ENCODE results near the gene CELSR1.

CELSR1 gene

GRCh38 chr22:46421267-46421666 lies 116.2 kb downstream of the CELSR1 start:
- H3K36me3 ChIP-seq (ENCODE audit: control insufficient read depth in 1 of 2, insufficient read depth in 2 of 2, low read length in 2 of 2): no peaks in the 10 kb centered on the region
- H3K4me1 ChIP-seq (ENCODE audit: control insufficient read depth in 1 of 2, insufficient read depth in 2 of 2, low read length in 2 of 2): no peaks in the 10 kb centered on the region
- H3K4me3 ChIP-seq (ENCODE audit: low read depth in 1 of 2, low read length in 2 of 2): no peak overlapping the region
- no peaks in the 10 kb centered on the region for H3K27me3 ChIP-seq (ENCODE audit: low read depth, low read length)
- H3K27ac ChIP-seq (ENCODE audit: low read length): no peak overlapping the region
- H3K9me3 ChIP-seq (ENCODE audit: control insufficient read depth in 1 of 2, low read length in 2 of 2): no peaks in the 10 kb centered on the region

GRCh38 chr22:46419754-46420571 lies 117.5 kb downstream of the CELSR1 start:
- Histone ChIP-seq H3K36me3 (ENCODE audit: control insufficient read depth in 1 of 2, insufficient read depth in 2 of 2, low read length in 2 of 2) (no peaks in the 10 kb centered on the region), H3K9me3 (ENCODE audit: control insufficient read depth in 1 of 2, low read length in 2 of 2) (no peaks in the 10 kb centered on the region), H3K4me1 (ENCODE audit: control insufficient read depth in 1 of 2, insufficient read depth in 2 of 2, low read length in 2 of 2) (no peaks in the 10 kb centered on the region), H3K4me3 (ENCODE audit: low read depth in 1 of 2, low read length in 2 of 2) (no peak overlapping the region), H3K27ac (ENCODE audit: low read length) (no peak overlapping the region), H3K27me3 (ENCODE audit: low read depth, low read length) (no peaks in the 10 kb centered on the region)

- Histone ChIP-seq H3K4me1 (ENCODE audit: control insufficient read depth in 1 of 2, insufficient read depth in 2 of 2, low read length in 2 of 2) (no peaks in the 10 kb centered on the region), H3K27me3 (ENCODE audit: low read depth, low read length) (no peaks in the 10 kb centered on the region), H3K27ac (ENCODE audit: low read length) (no peak overlapping the region), H3K36me3 (ENCODE audit: control insufficient read depth in 1 of 2, insufficient read depth in 2 of 2, low read length in 2 of 2) (no peaks in the 10 kb centered on the region), H3K4me3 (ENCODE audit: low read depth in 1 of 2, low read length in 2 of 2) (no peak overlapping the region), H3K9me3 (ENCODE audit: control insufficient read depth in 1 of 2, low read length in 2 of 2) (no peaks in the 10 kb centered on the region)
These were observed 118.6 kb downstream of the CELSR1 start for GRCh38 chr22:46418827-46419226.

GRCh38 chr22:46417769-46418168 lies 119.7 kb downstream of the CELSR1 start:
- Histone ChIP-seq H3K36me3 (ENCODE audit: control insufficient read depth in 1 of 2, insufficient read depth in 2 of 2, low read length in 2 of 2) (no peaks in the 10 kb centered on the region), H3K27ac (ENCODE audit: low read length) (no peak overlapping the region), H3K9me3 (ENCODE audit: control insufficient read depth in 1 of 2, low read length in 2 of 2) (no peaks in the 10 kb centered on the region), H3K4me3 (ENCODE audit: low read depth in 1 of 2, low read length in 2 of 2) (no peak overlapping the region), H3K27me3 (ENCODE audit: low read depth, low read length) (no peaks in the 10 kb centered on the region), H3K4me1 (ENCODE audit: control insufficient read depth in 1 of 2, insufficient read depth in 2 of 2, low read length in 2 of 2) (no peaks in the 10 kb centered on the region)

- Histone ChIP-seq H3K36me3 (ENCODE audit: control insufficient read depth in 1 of 2, insufficient read depth in 2 of 2, low read length in 2 of 2) (no peaks in the 10 kb centered on the region), H3K27me3 (ENCODE audit: low read depth, low read length) (no peaks in the 10 kb centered on the region), H3K4me1 (ENCODE audit: control insufficient read depth in 1 of 2, insufficient read depth in 2 of 2, low read length in 2 of 2) (no peaks in the 10 kb centered on the region), H3K9me3 (ENCODE audit: control insufficient read depth in 1 of 2, low read length in 2 of 2) (no peaks in the 10 kb centered on the region), H3K27ac (ENCODE audit: low read length) (no peak overlapping the region), H3K4me3 (ENCODE audit: low read depth in 1 of 2, low read length in 2 of 2) (no peak overlapping the region)
These were observed 120.4 kb downstream of the CELSR1 start for GRCh38 chr22:46416891-46417580.

GRCh38 chr22:46416520-46416871 lies 120.9 kb downstream of the CELSR1 start:
- Histone ChIP-seq H3K27me3 (ENCODE audit: low read depth, low read length) (no peaks in the 10 kb centered on the region), H3K27ac (ENCODE audit: low read length) (no peak overlapping the region), H3K4me1 (ENCODE audit: control insufficient read depth in 1 of 2, insufficient read depth in 2 of 2, low read length in 2 of 2) (no peaks in the 10 kb centered on the region), H3K9me3 (ENCODE audit: control insufficient read depth in 1 of 2, low read length in 2 of 2) (no peaks in the 10 kb centered on the region), H3K36me3 (ENCODE audit: control insufficient read depth in 1 of 2, insufficient read depth in 2 of 2, low read length in 2 of 2) (no peaks in the 10 kb centered on the region), H3K4me3 (ENCODE audit: low read depth in 1 of 2, low read length in 2 of 2) (no peak overlapping the region)

GRCh38 chr22:46415776-46416519 lies 121.5 kb downstream of the CELSR1 start:
- H3K27ac ChIP-seq (ENCODE audit: low read length): no peak overlapping the region
- no peak overlapping the region for H3K4me3 ChIP-seq (ENCODE audit: low read depth in 1 of 2, low read length in 2 of 2)
- H3K27me3 ChIP-seq (ENCODE audit: low read depth, low read length): no peaks in the 10 kb centered on the region

GRCh38 chr22:46414704-46415103 lies 122.7 kb downstream of the CELSR1 start:
- H3K4me3 ChIP-seq (ENCODE audit: low read depth in 1 of 2, low read length in 2 of 2): no peak overlapping the region
- H3K27ac ChIP-seq (ENCODE audit: low read length): no peak overlapping the region
- no peaks in the 10 kb centered on the region for H3K4me1 ChIP-seq (ENCODE audit: control insufficient read depth in 1 of 2, insufficient read depth in 2 of 2, low read length in 2 of 2)
- no peaks in the 10 kb centered on the region for H3K9me3 ChIP-seq (ENCODE audit: control insufficient read depth in 1 of 2, low read length in 2 of 2)
- H3K27me3 ChIP-seq (ENCODE audit: low read depth, low read length): no peaks in the 10 kb centered on the region
- no peaks in the 10 kb centered on the region for H3K36me3 ChIP-seq (ENCODE audit: control insufficient read depth in 1 of 2, insufficient read depth in 2 of 2, low read length in 2 of 2)

More at GRCh38 chr22:46415776-46416519, 121.5 kb downstream of the CELSR1 start:
- Histone ChIP-seq H3K9me3 (ENCODE audit: control insufficient read depth in 1 of 2, low read length in 2 of 2) (no peaks in the 10 kb centered on the region), H3K36me3 (ENCODE audit: control insufficient read depth in 1 of 2, insufficient read depth in 2 of 2, low read length in 2 of 2) (no peaks in the 10 kb centered on the region), H3K4me1 (ENCODE audit: control insufficient read depth in 1 of 2, insufficient read depth in 2 of 2, low read length in 2 of 2) (no peaks in the 10 kb centered on the region)

- Histone ChIP-seq H3K36me3 (ENCODE audit: control insufficient read depth in 1 of 2, insufficient read depth in 2 of 2, low read length in 2 of 2) (no peaks in the 10 kb centered on the region), H3K4me3 (ENCODE audit: low read depth in 1 of 2, low read length in 2 of 2) (no peak overlapping the region), H3K9me3 (ENCODE audit: control insufficient read depth in 1 of 2, low read length in 2 of 2) (no peaks in the 10 kb centered on the region), H3K27me3 (ENCODE audit: low read depth, low read length) (no peaks in the 10 kb centered on the region), H3K27ac (ENCODE audit: low read length) (no peak overlapping the region), H3K4me1 (ENCODE audit: control insufficient read depth in 1 of 2, insufficient read depth in 2 of 2, low read length in 2 of 2) (no peaks in the 10 kb centered on the region)
These were observed 123.6 kb downstream of the CELSR1 start for GRCh38 chr22:46413725-46414379.

- Histone ChIP-seq H3K4me3 (ENCODE audit: low read depth in 1 of 2, low read length in 2 of 2) (no peak overlapping the region), H3K27ac (ENCODE audit: low read length) (no peak overlapping the region), H3K36me3 (ENCODE audit: control insufficient read depth in 1 of 2, insufficient read depth in 2 of 2, low read length in 2 of 2) (no peaks in the 10 kb centered on the region), H3K4me1 (ENCODE audit: control insufficient read depth in 1 of 2, insufficient read depth in 2 of 2, low read length in 2 of 2) (no peaks in the 10 kb centered on the region), H3K27me3 (ENCODE audit: low read depth, low read length) (no peaks in the 10 kb centered on the region), H3K9me3 (ENCODE audit: control insufficient read depth in 1 of 2, low read length in 2 of 2) (no peaks in the 10 kb centered on the region)
These were observed 126.1 kb downstream of the CELSR1 start for GRCh38 chr22:46411347-46411746.

- Histone ChIP-seq H3K27ac (ENCODE audit: low read length) (no peak overlapping the region), H3K9me3 (ENCODE audit: control insufficient read depth in 1 of 2, low read length in 2 of 2) (no peaks in the 10 kb centered on the region), H3K4me3 (ENCODE audit: low read depth in 1 of 2, low read length in 2 of 2) (no peak overlapping the region), H3K4me1 (ENCODE audit: control insufficient read depth in 1 of 2, insufficient read depth in 2 of 2, low read length in 2 of 2) (no peaks in the 10 kb centered on the region), H3K36me3 (ENCODE audit: control insufficient read depth in 1 of 2, insufficient read depth in 2 of 2, low read length in 2 of 2) (no peaks in the 10 kb centered on the region), H3K27me3 (ENCODE audit: low read depth, low read length) (no peaks in the 10 kb centered on the region)
These were observed 127.1 kb downstream of the CELSR1 start for GRCh38 chr22:46410291-46410808.

Measured in muscle layer of duodenum (tissue), 2 donors.